OCI-LY7 (cell line): ENCODE results near the gene CBFB. TPM values are rescaled to one million over a fixed set of nuclear protein-coding genes. Genes with fewer than 3 reads are reported as not detected.

ENCODE experiments used
- BruUV-seq: library from RNA; stranded (reverse); fragments of 400-500 nt; replicated peaks from 2 replicates; lab custom pipeline; 2021; lab: Mats Ljungman, UMichigan
- CTCF ChIA-PET: fragments of 300-600 bp; sonication (Branson Sonifier 250); formaldehyde crosslinking; loops from one replicate; lab custom pipeline; 2022; ENCODE audit warnings: antibody characterized with exemption; ENCODE audit not compliant: unreplicated experiment; lab: Charles Lee
- POLR2A ChIA-PET: fragments of 300-600 bp; sonication (Branson Sonifier 250); formaldehyde crosslinking; loops from one replicate; lab custom pipeline; 2022; ENCODE audit warnings: antibody characterized with exemption; lab: Charles Lee
- DNase-seq: peaks from one replicate; pipeline ENCODE4 v3.0.0-alpha.2; 2015; ENCODE audit warnings: low spot score
- H2AFZ ChIP-seq: fragments of 200-600 bp; sonication (generic), shearing (Covaris generic); 2 replicates; pipeline ENCODE4 v1.6.1; 2014; ENCODE audit warnings: mild to moderate bottlenecking, antibody characterized with exemption, low read length, moderate library complexity
- H3K27ac ChIP-seq: fragments of 200-600 bp; sonication (generic); 2 replicates; pipeline ENCODE4 v1.5.1; 2014; ENCODE audit warnings: mixed run types, low read depth, mild to moderate bottlenecking, moderate library complexity, low read length, inconsistent platforms; ENCODE audit not compliant: poor library complexity, severe bottlenecking
- H3K36me3 ChIP-seq: fragments of 200-600 bp; sonication (generic); 2 replicates; pipeline ENCODE4 v1.6.1; 2014; ENCODE audit warnings: mild to moderate bottlenecking, antibody characterized with exemption, low read length, moderate library complexity, mixed read lengths; ENCODE audit not compliant: insufficient read depth
- H3K4me1 ChIP-seq: fragments of 200-600 bp; sonication (generic); 2 replicates; pipeline ENCODE4 v1.5.1; 2014; ENCODE audit warnings: mild to moderate bottlenecking, low read length; ENCODE audit not compliant: insufficient read depth, poor library complexity, severe bottlenecking
- H3K4me2 ChIP-seq: fragments of 200-600 bp; sonication (generic); 2 replicates; pipeline ENCODE4 v1.6.1; 2014; ENCODE audit warnings: mild to moderate bottlenecking, low read length
- H3K4me3 ChIP-seq: fragments of 200-600 bp; sonication (generic); 2 replicates; pipeline ENCODE4 v1.5.1; 2014; ENCODE audit warnings: mild to moderate bottlenecking, low read depth, low read length; ENCODE audit not compliant: poor library complexity, severe bottlenecking
- H3K79me2 ChIP-seq: fragments of 200-600 bp; sonication (generic); 2 replicates; pipeline ENCODE4 v1.6.1; 2016; ENCODE audit warnings: low read depth, mild to moderate bottlenecking, low read length, moderate library complexity, mixed read lengths; ENCODE audit not compliant: insufficient read depth
- H3K9me2 ChIP-seq: fragments of 200-600 bp; sonication (generic); 2 replicates; pipeline ENCODE4 v1.6.1; 2016; ENCODE audit warnings: mild to moderate bottlenecking, low read length, mixed read lengths; ENCODE audit not compliant: insufficient read depth
- H3K9me3 ChIP-seq: fragments of 200-600 bp; sonication (generic); 2 replicates; pipeline ENCODE4 v1.6.1; 2014; ENCODE audit warnings: mild to moderate bottlenecking, mixed run types, low read length, mixed read lengths
- H4K20me1 ChIP-seq: fragments of 200-600 bp; sonication (generic); 2 replicates; pipeline ENCODE4 v1.6.1; 2014; ENCODE audit warnings: mild to moderate bottlenecking, antibody characterized with exemption, low read length, moderate library complexity, mixed read lengths; ENCODE audit not compliant: insufficient read depth
- EZH2phosphoT487 ChIP-seq: fragments of 200-600 bp; sonication (generic); IDR thresholded peaks from 2 replicates; pipeline ENCODE4 v1.6.1; 2018; ENCODE audit warnings: low read depth, borderline replicate concordance, mild to moderate bottlenecking, mixed run types, antibody characterized with exemption, low read length, moderate library complexity, mixed read lengths
- intact Hi-C: fragments of 100-400 bp; cut with micrococcal nuclease; formaldehyde crosslinking; loops from one replicate; pipeline ENCODE4 v1.10.0; 2022; ENCODE audit not compliant: unreplicated experiment
- total RNA-seq, 2 experiments: library from RNA; depleted of rRNA in 1 of 2; stranded (reverse); fragments of >200 nt in 1 of 2; shearing (Covaris generic) in 1 of 2; gene quantifications; 2 replicates each; pipeline ENCODE4 v1.2.3, GENCODE V29; 2014 to 2022
- TF ChIP-seq, protein P1 (sequence below): fragments of 200-600 bp; sonication (generic); conservative IDR thresholded peaks from 2 replicates; pipeline ENCODE4 v1.5.1; 2014; ENCODE audit warnings: mild to moderate bottlenecking, antibody characterized with exemption, low read length, moderate library complexity, mixed read lengths

The CBFB gene
- total RNA-seq, 2 experiments from 2014 or later: 93.5 to 151 TPM

DNA sequence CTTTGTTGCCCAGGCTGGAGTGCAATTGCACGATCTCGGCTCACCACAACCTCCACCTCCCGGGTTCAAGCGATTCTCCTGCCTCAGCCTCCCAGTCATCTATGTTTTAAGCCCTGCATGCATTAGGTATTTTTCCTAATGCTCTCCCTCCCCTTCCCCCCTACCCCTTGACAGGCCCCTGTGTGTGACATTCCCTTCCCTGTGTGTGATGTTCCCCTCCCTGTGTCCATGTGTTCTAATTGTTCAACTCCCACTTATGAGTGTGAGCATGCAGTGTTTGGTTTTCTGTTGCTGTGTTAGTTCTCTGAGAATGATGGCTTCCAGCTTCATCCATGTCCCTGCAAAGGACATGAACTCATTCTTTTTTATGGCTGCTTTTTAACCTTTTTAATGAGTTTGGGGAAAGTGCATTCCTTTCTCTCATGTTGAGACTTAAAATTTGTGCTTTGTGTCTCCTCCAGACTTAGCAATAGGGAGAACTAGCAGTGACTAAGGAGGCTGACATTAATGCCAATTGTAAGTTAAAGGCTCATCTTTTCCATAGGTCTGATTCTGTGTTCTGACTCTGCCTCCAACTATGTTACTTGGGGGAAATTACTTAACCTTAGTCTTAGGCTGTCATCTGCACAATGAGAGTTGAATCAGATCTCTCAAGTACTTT lies 63.1 kb downstream of the CBFB start:
- CTCF ChIA-PET: no interaction called here
- H3K4me3 ChIP-seq: no peak overlapping the region
- no peaks in the 10 kb centered on the region for H3K9me3 ChIP-seq
- H3K36me3 ChIP-seq: peaks cover 36% of the 10 kb centered on the region
- no peak overlapping the region for H3K4me2 ChIP-seq
- DNase-seq: no peak
- H4K20me1 ChIP-seq: no peaks in the 10 kb centered on the region
- POLR2A ChIA-PET: interaction anchor here (0.6 kb wide), 1 partner anchor 1092 kb away, joined by 4 read pairs; no protein-coding TSS in a partner anchor
- H3K79me2 ChIP-seq: peaks cover 4% of the 10 kb centered on the region; the same call in 1 of the 2 replicates
- no peaks in the 10 kb centered on the region for H3K4me1 ChIP-seq
- no peak overlapping the region for H3K27ac ChIP-seq
- H2AFZ ChIP-seq: no peak overlapping the region
- no peak for TF ChIP-seq EZH2phosphoT487
- TF ChIP-seq, protein P1, sequence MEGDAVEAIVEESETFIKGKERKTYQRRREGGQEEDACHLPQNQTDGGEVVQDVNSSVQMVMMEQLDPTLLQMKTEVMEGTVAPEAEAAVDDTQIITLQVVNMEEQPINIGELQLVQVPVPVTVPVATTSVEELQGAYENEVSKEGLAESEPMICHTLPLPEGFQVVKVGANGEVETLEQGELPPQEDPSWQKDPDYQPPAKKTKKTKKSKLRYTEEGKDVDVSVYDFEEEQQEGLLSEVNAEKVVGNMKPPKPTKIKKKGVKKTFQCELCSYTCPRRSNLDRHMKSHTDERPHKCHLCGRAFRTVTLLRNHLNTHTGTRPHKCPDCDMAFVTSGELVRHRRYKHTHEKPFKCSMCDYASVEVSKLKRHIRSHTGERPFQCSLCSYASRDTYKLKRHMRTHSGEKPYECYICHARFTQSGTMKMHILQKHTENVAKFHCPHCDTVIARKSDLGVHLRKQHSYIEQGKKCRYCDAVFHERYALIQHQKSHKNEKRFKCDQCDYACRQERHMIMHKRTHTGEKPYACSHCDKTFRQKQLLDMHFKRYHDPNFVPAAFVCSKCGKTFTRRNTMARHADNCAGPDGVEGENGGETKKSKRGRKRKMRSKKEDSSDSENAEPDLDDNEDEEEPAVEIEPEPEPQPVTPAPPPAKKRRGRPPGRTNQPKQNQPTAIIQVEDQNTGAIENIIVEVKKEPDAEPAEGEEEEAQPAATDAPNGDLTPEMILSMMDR: no peak
- intact Hi-C loops: no loop called here
- H3K9me2 ChIP-seq: no peaks in the 10 kb centered on the region
- no TSS peak for BruUV-seq

DNA sequence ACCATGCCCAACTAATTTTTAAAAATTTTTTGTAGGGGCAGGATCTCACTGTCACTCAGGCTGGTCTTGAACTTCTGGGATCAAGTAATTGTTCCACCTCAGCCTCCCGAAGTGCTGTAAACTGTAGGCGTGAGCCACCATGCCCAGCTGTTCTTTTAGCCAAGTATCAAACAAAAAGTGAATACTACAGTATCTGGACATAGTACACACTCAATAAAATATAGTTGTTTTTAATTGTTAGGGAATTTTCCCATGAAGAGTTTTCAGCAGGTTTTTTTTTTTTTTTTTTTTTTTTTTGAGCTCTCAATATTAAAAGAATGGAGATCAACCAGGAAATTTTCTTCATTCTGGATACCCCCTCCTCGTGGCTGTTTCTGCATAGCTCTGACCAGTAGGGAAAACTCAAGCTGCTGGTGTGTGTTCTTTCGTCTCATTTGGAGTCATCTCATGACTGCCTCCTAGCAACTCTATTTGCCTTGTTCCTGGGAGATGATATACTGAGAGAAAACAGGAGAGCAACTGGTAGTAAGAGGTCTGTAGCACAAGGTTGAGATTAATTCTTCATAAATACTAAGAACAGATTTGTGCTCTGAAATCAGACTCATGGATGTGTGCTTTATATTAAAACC lies 64.3 kb downstream of the CBFB start:
- peaks cover 4% of the 10 kb centered on the region; the same call in 1 of the 2 replicates for H3K79me2 ChIP-seq
- no peak overlapping the region for H3K4me2 ChIP-seq
- DNase-seq: no peak
- no peak overlapping the region for H2AFZ ChIP-seq
- ChIA-PET POLR2A (interaction anchor here (0.6 to 1.0 kb wide), 2 partner anchors 75 to 281 kb away, joined by 3 to 4 read pairs; no protein-coding TSS in a partner anchor), CTCF (no interaction called here)
- no peaks in the 10 kb centered on the region for H4K20me1 ChIP-seq
- H3K9me2 ChIP-seq: no peaks in the 10 kb centered on the region
- H3K4me3 ChIP-seq: no peak overlapping the region
- no TSS peak for BruUV-seq
- H3K4me1 ChIP-seq: no peaks in the 10 kb centered on the region
- no peaks in the 10 kb centered on the region for H3K9me3 ChIP-seq
- peaks cover 29% of the 10 kb centered on the region for H3K36me3 ChIP-seq
- intact Hi-C loops: no loop called here
- no peak overlapping the region for H3K27ac ChIP-seq
- TF ChIP-seq, protein P1: no peak
- no peak for TF ChIP-seq EZH2phosphoT487
